Measurements from ENCODE around the gene AP2S1. TPM values are rescaled to one million over a fixed set of nuclear protein-coding genes. Genes with fewer than 3 reads are reported as not detected.

The AP2S1 gene
- total RNA-seq, 1 experiment from 2014 or later, result 318 TPM

Other genes starting within 250 kb of the AP2S1 start
- gene CALM3, start 249.5 kb downstream of the AP2S1 start, total RNA-seq (2014; rRNA removed; shearing (Covaris generic)), result 162 and 202 TPM in 2 replicates
- gene PTGIR, start 225.8 kb downstream of the AP2S1 start, total RNA-seq (2014; rRNA removed; shearing (Covaris generic)), result 0.14 and 0.18 TPM in 2 replicates
- not detected in 2 replicates for gene GNG8, start 214.6 kb downstream of the AP2S1 start, total RNA-seq (2014; rRNA removed; shearing (Covaris generic))
- gene DACT3, start 189.7 kb downstream of the AP2S1 start, total RNA-seq (2014; rRNA removed; shearing (Covaris generic)), result 0.37 and 0.55 TPM in 2 replicates
- 29.4 and 29.5 TPM in 2 replicates for gene PRKD2, start 133.7 kb downstream of the AP2S1 start, total RNA-seq (2014; rRNA removed; shearing (Covaris generic))
- gene FKRP, start 104.8 kb downstream of the AP2S1 start, total RNA-seq (2014; rRNA removed; shearing (Covaris generic)), result 15.8 and 22.4 TPM in 2 replicates
- 169 and 188 TPM in 2 replicates for gene STRN4, start 104.4 kb downstream of the AP2S1 start, total RNA-seq (2014; rRNA removed; shearing (Covaris generic))
- 156 and 203 TPM in 2 replicates for gene SLC1A5, start 62.3 kb downstream of the AP2S1 start, total RNA-seq (2014; rRNA removed; shearing (Covaris generic))
- gene ARHGAP35, start 10.2 kb upstream of the AP2S1 start, total RNA-seq (2014; rRNA removed; shearing (Covaris generic)), result 23.3 and 26.9 TPM in 2 replicates
- gene NPAS1, start 169.0 kb upstream of the AP2S1 start, total RNA-seq (2014; rRNA removed; shearing (Covaris generic)), result 3.2 and 6.1 TPM in 2 replicates
- gene TMEM160, start 197.8 kb upstream of the AP2S1 start, total RNA-seq (2014; rRNA removed; shearing (Covaris generic)), result 127 and 173 TPM in 2 replicates

All from H7 (cell line).